GM21381 (cell line): Measurements from ENCODE around the gene GALK1.
"Not testable (repeated sequence)": the region's sequence is repeated elsewhere in the genome, so short reads cannot be mapped to it uniquely, and the experiment has no call there.

Source experiments
- ATAC-seq: cut with Tn5 transposase; IDR thresholded peaks from one replicate; pipeline ENCODE4 v1.9.1; 2021; ENCODE audit warnings: mild to moderate bottlenecking, moderate library complexity; ENCODE audit not compliant: unreplicated experiment

The GALK1 gene

DNA sequence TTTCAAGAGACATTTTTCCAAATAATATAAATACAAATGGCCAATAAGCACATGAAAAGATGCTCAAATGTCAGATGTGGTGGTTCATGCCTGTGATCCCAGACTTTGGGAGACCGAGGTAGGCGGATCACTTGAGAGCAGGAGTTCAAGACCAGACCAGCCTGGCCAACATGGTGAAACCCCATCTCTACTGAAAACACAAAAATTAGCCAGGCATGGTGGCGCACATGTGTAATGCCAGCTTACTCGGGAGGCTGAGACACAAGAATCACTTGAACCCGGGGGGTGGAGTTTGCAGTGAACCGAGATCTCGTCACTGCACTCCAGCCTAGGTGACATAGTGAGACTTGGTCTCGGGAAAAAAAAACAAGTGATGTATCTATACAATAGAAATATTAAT, 2.9 kb upstream of the GALK1 start:
- ATAC-seq: no peak

DNA sequence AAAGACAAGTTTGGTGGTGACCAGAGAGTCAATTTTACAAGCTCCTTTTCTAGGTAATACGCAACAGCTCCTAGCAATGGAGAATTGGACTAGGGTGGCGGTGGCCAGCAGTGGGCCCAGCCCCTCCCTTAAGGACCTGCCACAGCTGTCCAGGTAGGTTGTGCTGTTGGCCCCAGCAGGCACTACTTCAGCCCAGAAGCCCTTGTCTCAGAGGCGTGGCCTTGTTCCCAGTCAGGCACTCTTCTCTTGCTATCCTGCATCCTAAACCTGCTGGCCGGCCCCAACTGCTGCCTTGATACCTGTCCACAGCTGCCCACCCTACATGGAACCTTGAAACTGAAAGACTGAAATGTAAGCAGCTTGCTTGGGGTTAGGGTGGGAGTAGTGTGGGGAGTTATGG, 989 bp upstream of the GALK1 start:
- ATAC-seq: no peak

DNA sequence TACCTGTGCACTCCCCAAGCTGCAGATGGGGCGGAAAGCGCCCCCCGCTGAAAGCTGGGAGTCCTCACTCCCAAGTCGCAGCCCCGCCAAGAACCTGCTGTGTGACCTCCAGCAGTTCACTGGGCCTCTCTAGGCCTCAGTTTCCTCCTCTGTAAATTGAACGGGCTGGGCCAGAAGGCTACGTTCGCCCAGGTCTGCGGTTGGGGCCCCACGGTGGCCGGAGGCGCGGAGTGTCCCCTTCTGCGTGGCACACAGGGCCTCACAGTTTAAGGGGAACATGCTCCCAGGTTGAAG, 628 bp downstream of the GALK1 start:
- ATAC-seq: no peak

- ATAC-seq: no peak
Measured at GRCh38 chr17:75763613-75764416, 1.2 kb downstream of the GALK1 start.

DNA sequence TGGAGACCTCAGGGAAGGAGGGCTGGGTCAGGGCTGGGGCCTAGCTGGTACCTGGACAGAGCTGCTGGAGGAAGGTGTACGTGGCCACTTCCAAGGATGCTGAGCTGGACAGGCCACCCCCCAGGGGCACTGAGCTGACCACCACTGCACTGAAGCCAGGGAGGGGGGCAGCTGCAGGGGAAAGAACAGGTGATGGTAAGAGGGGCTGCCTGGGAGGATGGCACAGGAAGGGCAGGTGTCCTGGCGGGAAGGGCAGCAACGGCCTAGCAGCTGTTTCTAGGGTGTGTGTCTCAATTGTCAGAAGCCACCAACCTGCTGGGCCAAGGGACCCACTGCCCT, 1.8 kb downstream of the GALK1 start:
- no peak for ATAC-seq

DNA sequence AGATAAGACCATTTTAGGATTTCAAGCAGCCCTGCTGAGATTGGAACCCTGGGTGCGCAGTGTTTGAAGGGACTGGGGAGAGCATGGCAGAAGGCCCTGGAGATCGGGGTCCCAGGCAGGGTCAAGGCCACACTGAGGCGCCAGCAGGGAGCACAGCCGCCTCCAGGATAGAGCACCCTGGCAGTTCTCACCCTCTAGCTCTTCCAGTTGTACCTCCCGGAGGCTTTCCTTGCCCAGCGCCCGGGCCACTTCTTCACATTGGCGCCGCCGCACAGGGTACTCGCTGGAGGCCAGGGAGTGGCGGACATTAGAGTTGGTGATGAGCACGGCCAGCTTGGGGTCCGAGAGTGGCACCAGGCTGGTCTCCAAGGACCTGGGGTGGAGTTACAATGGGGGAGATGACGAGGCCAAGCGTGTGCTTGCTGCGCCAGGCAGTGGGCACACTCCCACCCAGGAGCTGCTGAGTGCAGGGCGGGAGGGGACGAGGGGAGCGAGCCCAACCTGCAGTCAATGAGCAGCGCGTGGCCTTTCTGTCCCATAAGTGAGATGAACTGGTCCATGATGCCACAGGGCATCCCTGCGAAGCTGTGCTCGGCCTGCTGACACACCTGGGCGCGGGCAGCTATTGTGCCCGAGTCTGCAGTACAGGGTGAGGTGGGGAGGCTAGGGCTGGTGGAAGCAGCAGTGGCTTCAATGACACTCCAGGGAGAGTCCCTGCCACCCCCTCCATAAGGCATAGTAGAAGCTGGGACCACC, 2.3 kb downstream of the GALK1 start:
- no peak for ATAC-seq

- ATAC-seq: not testable (repeated sequence)
Measured at GRCh38 chr17:75759978-75760640, 4.9 kb downstream of the GALK1 start.

GRCh38 chr17:75759457-75759856, 5.5 kb downstream of the GALK1 start:
- no peak for ATAC-seq

DNA sequence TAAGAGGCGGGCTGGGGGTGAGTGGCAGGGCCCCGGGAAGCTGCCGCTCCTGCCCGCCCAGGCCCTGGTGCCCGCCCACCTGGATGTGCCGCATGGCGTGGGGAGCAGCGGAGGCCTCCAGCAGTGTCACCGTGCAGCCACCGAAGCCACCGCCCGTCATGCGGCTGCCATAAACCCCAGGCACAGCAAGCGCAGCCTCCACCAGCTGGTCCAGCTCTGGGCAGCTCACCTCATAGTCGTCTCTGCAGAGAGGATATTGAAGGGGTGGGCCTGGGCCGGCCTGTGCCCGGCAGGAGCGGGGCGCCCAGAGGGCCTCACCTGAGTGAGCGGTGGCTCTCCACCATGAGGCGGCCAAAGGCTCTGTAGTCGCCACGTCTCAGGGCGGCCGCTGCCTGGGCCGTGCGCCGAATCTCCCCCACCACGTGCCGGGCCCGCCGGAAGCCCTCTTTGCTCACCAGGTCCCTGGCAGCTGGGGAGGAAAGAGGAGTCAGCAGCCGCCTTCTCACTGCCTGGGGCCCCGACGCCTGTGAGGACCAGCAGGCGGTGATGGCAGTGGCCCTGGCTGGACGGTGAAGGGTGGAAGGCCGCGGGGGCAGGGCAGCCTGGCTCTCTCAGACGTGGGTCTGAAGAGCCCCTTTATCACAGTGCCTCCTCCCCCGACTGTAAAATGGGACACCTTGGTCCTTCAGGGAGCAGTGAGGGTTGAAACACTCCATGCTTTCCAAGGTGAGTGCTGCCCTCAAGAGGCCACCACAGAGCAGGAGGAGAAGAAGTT, 6.7 kb downstream of the GALK1 start:
- no peak for ATAC-seq

GRCh38 chr17:75757086-75757681, 7.8 kb downstream of the GALK1 start:
- no peak for ATAC-seq

DNA sequence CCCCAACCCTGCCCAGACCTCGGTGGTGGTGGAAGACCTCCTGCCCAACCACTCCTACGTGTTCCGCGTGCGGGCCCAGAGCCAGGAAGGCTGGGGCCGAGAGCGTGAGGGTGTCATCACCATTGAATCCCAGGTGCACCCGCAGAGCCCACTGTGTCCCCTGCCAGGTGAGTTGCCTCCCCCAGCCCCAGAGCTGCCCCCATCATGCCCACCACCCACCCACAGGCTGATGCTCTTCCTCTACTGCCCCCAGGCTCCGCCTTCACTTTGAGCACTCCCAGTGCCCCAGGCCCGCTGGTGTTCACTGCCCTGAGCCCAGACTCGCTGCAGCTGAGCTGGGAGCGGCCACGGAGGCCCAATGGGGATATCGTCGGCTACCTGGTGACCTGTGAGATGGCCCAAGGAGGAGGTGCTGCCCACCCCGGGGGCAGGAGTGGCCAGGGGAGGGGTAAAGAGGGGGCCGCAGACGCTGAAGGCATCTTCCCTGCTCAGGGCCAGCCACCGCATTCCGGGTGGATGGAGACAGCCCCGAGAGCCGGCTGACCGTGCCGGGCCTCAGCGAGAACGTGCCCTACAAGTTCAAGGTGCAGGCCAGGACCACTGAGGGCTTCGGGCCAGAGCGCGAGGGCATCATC, 8.4 kb downstream of the GALK1 start:
- ATAC-seq: no peak

GRCh38 chr17:75755990-75756389, 9.0 kb downstream of the GALK1 start:
- no peak for ATAC-seq

- ATAC-seq: no peak
Measured at GRCh38 chr17:75755205-75755901, 9.6 kb downstream of the GALK1 start.

GRCh38 chr17:75754378-75755204, 10.4 kb downstream of the GALK1 start:
- no peak for ATAC-seq

DNA sequence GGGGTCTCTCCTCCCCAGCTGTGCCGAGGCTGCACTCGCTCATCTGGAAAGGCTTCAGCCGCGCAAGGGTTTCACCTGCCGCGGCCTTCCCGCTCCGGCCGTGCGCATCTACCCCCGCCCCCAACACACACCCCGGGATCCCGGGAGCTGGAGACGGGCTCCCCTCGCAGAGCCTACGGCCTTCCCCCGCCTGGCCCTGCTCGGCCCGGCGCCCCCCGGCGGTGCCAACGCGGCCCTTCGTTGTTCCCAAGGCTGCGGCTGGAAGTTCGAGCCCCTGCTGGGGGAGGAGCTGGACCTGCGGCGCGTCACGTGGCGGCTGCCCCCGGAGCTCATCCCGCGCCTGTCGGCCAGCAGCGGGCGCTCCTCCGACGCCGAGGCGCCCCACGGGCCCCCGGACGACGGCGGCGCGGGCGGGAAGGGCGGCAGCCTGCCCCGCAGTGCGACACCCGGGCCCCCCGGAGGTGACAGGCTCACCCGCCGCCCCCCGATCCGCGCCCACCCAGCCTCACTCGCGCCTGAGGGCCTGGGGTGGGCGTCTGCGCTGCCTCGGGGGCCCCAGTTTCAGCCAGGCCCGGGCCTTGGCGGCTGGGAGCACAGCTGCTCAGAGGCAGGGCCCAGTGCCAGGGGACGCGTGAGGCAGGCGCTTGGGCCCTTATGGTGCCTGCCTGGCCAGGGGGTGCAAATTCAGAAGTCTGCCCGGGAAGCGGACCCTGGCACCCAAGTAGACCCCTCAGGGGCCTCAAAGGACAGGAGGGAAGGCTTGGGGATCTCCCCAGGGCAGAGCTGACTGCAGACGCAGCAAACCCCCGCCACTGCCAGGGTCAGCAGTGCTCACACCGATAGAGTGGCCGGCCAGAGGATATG, 11.2 kb downstream of the GALK1 start:
- peak; percentile 48 for ATAC-seq

DNA sequence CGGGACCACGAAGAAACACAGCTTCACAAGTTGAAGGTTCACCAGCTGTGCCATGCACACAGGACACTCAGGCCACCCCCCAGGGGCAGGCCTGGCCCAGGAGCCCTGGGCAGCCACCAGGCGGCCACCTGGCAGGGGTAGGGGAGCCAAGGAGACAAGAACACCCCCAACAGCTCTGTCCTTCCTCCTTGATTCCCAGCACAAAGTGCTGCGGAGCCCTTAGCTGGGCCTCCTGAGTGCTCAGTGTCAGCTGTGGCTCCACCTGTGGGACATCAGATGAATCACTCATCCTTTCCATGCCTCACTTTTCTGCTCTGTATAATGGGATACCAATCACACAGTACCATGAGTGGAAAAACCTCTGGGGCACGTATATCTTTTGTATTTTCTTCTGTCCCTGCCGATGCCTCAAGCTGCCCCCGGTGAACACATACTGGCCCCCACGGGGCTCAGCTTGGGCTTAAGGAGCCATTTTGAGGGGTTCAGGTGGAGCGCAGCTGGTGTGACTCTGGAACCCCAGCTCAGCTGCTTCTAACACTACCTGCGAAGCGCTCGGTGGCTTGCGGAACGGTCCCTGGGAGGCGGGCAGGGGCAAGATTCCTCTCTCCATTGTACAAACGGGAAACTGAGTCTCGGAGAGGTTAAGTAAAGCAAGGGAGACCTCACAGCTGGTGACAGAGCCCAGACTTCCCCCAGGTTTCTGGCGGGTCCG, 12.0 kb downstream of the GALK1 start:
- ATAC-seq: no peak

GRCh38 chr17:75752405-75752709, 12.6 kb downstream of the GALK1 start:
- no peak for ATAC-seq
